ENCODE results near the gene CST2.

DNA sequence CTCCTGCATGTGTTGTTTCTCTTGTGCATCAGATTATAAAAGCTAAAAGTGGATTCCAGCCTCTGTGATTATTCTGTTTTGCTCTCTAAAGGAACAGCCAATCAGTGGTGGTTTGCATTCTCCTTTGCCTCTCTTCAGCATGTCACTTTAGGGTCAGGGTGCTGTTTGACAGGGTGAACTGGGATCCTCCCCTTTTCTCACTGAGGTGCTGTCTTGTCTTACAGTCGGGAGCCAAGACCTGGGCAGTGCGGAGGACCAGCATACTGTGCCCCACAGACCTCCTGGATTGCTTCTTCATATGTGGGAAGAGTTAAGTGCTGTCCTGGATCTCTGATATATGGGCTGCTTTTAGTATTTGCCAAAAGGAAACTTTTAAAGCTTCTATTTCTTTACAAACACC, 15.2 kb upstream of the CST2 start:
- TF ChIP-seq CTCF (IDR thresholded peaks at IDR 0.05; ENCODE audit: low read depth, low read length), result no peak
- no peak for TF ChIP-seq EZH2phosphoT487 (IDR thresholded peaks at IDR 0.05; ENCODE audit: low read depth)
